ENCODE measurements around the gene OVAAL.

DNA sequence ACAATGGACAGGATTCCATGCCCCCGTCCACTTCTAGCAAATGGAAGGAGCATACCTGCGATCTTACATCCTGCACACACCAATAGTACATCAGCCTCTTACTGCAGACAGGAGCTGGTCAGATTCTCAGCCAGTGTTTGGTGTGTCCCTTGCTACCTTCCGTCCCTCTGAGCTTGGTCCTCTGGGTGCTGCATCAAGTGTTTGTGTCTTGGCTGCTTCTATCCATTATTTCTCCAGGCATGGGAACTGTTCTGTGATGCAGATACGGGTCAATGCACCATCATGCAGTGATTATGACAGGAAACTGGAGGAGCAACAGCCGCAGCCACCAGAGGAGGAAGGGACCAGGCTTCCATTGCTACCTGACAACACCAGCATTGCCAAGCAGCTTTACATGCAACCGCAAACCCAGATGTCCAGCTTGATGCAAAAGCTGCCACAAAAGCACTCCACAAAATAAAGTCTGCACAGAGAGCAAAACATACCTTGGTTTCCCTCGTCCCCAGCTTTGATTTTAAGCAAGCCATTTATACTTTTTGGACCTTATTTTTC lies 21.9 kb upstream of the OVAAL start:
- TF ChIP-seq, protein P1, sequence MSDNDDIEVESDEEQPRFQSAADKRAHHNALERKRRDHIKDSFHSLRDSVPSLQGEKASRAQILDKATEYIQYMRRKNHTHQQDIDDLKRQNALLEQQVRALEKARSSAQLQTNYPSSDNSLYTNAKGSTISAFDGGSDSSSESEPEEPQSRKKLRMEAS (IDR thresholded peaks at IDR 0.05): no peak
- no peak for TF ChIP-seq EP300 (IDR thresholded peaks at IDR 0.05; ENCODE audit: borderline replicate concordance)
- TF ChIP-seq TEAD4 (IDR thresholded peaks at IDR 0.05): no peak

Data from Ishikawa (cell line).